ENCODE measurements around the gene ANKRD13B. TPM values are rescaled to one million over a fixed set of nuclear protein-coding genes. Genes with fewer than 3 reads are reported as not detected.

ANKRD13B gene
- total and polyA plus RNA-seq, 2 of the 13 experiments (the other 11 are each of a cell fraction or from before 2014, with no cell fraction given): 1.7 to 1.8 TPM

- TF ChIP-seq ZNF710 (CRISPR knock-in tag; IDR thresholded peaks at IDR 0.05; ENCODE audit: borderline replicate concordance) (no peak), USF2 (IDR thresholded peaks at IDR 0.05; ENCODE audit: low read depth, low read length) (no peak), USF2 (CRISPR knock-in tag; IDR thresholded peaks at IDR 0.05; ENCODE audit: borderline replicate concordance) (no peak), TCF7 (IDR thresholded peaks at IDR 0.05; ENCODE audit: low read depth) (no peak), ZNF430 (CRISPR knock-in tag; IDR thresholded peaks at IDR 0.05) (no peak), JUND (CRISPR knock-in tag; IDR thresholded peaks at IDR 0.05) (peak; percentile 40; the same call in 1 of the 2 replicates), SNRNP70 (IDR thresholded peaks at IDR 0.05; ENCODE audit: low read depth, low read length) (no peak), ASH2L (IDR thresholded peaks at IDR 0.05; ENCODE audit: insufficient read length, low read depth, low read length) (peak; percentile 48), ZNF329 (CRISPR knock-in tag; IDR thresholded peaks at IDR 0.05; ENCODE audit: low read depth) (no peak), RORA (CRISPR knock-in tag; IDR thresholded peaks at IDR 0.05) (no peak), GLMP (CRISPR knock-in tag; IDR thresholded peaks at IDR 0.05; ENCODE audit: borderline replicate concordance) (no peak), ZNF609 (CRISPR knock-in tag; IDR thresholded peaks at IDR 0.05; ENCODE audit: borderline replicate concordance) (0 out of 2 replicates have a peak, but pooled peaks have one; percentile 18), ZSCAN21 (CRISPR knock-in tag; IDR thresholded peaks at IDR 0.05; ENCODE audit: borderline replicate concordance) (peak; percentile 35; the same call in 1 of the 2 replicates), SETDB1 (CRISPR knock-in tag; IDR thresholded peaks at IDR 0.05; ENCODE audit: borderline replicate concordance) (no peak), MYC (CRISPR knock-in tag; IDR thresholded peaks at IDR 0.05; ENCODE audit: borderline replicate concordance) (no peak), SRY (CRISPR knock-in tag; IDR thresholded peaks at IDR 0.05) (no peak; the same call in 1 of the 2 replicates)
Measured at GRCh38 chr17:29589524-29590410, 3.2 kb upstream of the ANKRD13B start, which contains the start of gene GIT1 (continued).

Data from HepG2 (cell line).